C4-2B (cell line): ENCODE results near the gene AFAP1.

Experiments
- ZFX ChIP-seq: fragments of 450-650 bp; IDR thresholded peaks from 2 replicates; pipeline ENCODE4 v1.6.1; 2017
- TF ChIP-seq, protein P1 (sequence below): fragments of 450-650 bp; conservative IDR thresholded peaks from 2 replicates; pipeline ENCODE4 v1.5.1; 2017; ENCODE audit warnings: mild to moderate bottlenecking

DNA sequence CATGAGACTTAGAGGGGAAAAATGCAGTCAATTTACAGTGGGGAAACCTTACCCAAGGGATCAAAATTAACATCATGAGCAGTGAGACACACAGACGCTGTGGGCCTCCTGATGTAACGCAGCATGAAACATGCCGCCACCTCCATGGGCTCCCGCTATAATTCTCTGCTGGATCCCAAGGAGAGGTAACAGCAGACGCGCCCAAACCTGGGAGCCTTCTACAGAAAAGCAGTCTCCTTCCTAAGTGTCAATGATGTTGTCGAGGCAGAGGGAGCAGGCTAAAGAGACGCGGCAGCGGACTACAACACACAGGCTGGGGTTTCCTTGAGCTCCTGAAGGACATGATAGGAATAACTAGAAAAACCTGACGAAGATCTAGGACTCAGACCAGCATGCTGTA, 142.3 kb downstream of the AFAP1 start:
- TF ChIP-seq, protein P1, sequence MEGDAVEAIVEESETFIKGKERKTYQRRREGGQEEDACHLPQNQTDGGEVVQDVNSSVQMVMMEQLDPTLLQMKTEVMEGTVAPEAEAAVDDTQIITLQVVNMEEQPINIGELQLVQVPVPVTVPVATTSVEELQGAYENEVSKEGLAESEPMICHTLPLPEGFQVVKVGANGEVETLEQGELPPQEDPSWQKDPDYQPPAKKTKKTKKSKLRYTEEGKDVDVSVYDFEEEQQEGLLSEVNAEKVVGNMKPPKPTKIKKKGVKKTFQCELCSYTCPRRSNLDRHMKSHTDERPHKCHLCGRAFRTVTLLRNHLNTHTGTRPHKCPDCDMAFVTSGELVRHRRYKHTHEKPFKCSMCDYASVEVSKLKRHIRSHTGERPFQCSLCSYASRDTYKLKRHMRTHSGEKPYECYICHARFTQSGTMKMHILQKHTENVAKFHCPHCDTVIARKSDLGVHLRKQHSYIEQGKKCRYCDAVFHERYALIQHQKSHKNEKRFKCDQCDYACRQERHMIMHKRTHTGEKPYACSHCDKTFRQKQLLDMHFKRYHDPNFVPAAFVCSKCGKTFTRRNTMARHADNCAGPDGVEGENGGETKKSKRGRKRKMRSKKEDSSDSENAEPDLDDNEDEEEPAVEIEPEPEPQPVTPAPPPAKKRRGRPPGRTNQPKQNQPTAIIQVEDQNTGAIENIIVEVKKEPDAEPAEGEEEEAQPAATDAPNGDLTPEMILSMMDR: no peak
- no peak for TF ChIP-seq ZFX
